HG02870 (cell line): ENCODE measurements around the gene CTPS2.
"Not testable (repeated sequence)": the region's sequence is repeated elsewhere in the genome, so short reads cannot be mapped to it uniquely, and the experiment has no call there.

Experiments used
- ATAC-seq: cut with Tn5 transposase; IDR thresholded peaks from one replicate; pipeline ENCODE4 v1.9.1; 2021; ENCODE audit warnings: mild to moderate bottlenecking, moderate library complexity; ENCODE audit not compliant: unreplicated experiment

The CTPS2 gene

GRCh38 chrX:16610121-16610621, 102.3 kb downstream of the CTPS2 start:
- ATAC-seq, result no peak

DNA sequence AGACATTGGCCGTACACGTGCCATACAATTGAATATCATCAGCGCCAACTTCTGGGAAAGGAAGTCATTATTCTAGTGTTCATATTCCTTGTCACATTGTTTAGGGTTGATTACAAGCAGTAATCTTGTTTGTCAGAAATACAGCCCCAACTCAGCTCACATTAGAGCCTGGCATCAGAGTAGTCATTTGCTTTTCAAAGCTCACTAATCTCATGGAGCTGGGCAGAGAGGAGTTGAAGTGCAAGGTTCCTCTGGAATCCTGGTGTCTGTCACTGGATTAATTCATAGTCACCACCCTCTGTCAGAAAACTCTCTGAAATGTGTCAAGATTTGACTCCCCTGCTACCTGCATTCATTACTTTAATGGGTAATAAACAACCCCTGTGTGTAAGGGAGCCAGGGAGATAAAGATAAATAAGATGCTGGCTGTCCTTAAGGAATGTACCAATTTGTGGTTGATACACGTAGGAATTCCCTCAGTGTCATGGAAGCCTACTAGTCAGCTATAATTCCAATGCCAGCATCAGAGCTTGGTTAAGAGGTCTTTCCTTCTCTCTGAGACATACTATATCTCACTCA, 106.2 kb downstream of the CTPS2 start:
- ATAC-seq, result no peak

GRCh38 chrX:16604337-16604736, 108.1 kb downstream of the CTPS2 start:
- ATAC-seq, result no peak

GRCh38 chrX:16603822-16604221, 108.6 kb downstream of the CTPS2 start:
- ATAC-seq, result no peak

GRCh38 chrX:16603235-16603634, 109.2 kb downstream of the CTPS2 start:
- not testable (repeated sequence) for ATAC-seq

- ATAC-seq, result no peak
Measured at GRCh38 chrX:16601885-16602284, 110.6 kb downstream of the CTPS2 start.

- ATAC-seq, result no peak
Measured at GRCh38 chrX:16594490-16594889, 118.0 kb downstream of the CTPS2 start.

DNA sequence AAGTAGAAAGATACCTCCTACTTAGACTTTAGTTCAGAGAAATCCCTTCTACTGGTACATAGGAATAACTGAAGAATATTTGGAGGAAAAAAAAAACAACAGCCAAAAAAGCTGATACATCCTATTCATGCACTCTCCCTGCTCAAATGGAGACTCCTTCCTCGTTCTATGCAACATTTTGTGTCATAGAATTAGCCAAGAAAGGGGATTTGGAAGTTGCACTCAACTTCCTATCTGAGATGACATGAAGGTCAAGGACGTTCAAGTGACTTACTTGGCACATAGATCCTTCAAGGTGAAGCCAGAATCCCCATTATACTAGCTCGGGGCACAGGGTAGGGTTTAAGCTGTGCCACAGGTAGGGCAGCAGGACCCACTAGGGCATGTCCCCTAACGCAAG, 118.7 kb downstream of the CTPS2 start:
- no peak for ATAC-seq

- ATAC-seq, result no peak
Measured at GRCh38 chrX:16592194-16592770, 120.2 kb downstream of the CTPS2 start.

DNA sequence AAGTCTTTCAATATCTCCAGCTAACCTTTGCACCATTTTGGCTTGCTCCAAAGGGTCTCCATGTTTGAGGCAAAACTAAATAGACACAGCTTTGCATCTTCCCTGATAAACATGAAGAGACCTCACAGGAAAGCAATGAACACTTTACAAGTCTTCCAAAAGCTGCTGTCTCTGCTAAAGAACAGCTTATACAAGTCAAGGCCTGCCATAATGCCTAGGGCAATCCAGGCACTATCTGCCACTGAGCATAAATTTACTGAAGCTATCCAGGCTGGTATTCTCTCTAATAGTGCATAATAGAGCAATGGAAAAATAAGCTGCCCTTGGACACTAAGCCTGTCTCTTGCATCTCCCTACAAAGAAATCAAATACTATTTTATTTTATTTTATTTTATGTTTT, 122.6 kb downstream of the CTPS2 start:
- no peak for ATAC-seq

- ATAC-seq, result no peak
Measured at GRCh38 chrX:16589211-16589610, 123.3 kb downstream of the CTPS2 start.

- no peak for ATAC-seq
Measured at GRCh38 chrX:16588266-16588665, 124.2 kb downstream of the CTPS2 start.

DNA sequence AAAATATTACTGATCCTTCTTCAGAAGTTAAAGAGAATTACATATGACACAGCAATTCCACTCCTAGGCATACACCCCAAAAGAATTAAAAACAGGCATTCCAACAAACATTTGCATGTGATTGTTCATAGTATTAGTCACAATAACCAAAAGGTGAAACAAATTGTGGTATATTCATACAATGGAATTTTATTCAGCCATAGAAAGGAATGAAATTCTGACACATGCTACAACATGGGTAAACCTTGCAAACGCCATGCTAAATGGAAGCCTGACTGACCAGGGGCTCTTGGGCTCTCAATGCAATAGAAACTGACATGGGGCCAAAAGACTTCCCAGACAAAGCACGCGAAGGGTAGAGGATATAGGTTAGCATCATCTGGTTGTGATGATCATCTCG, 124.6 kb downstream of the CTPS2 start:
- no peak for ATAC-seq

GRCh38 chrX:16586377-16587112, 125.9 kb downstream of the CTPS2 start:
- no peak for ATAC-seq

DNA sequence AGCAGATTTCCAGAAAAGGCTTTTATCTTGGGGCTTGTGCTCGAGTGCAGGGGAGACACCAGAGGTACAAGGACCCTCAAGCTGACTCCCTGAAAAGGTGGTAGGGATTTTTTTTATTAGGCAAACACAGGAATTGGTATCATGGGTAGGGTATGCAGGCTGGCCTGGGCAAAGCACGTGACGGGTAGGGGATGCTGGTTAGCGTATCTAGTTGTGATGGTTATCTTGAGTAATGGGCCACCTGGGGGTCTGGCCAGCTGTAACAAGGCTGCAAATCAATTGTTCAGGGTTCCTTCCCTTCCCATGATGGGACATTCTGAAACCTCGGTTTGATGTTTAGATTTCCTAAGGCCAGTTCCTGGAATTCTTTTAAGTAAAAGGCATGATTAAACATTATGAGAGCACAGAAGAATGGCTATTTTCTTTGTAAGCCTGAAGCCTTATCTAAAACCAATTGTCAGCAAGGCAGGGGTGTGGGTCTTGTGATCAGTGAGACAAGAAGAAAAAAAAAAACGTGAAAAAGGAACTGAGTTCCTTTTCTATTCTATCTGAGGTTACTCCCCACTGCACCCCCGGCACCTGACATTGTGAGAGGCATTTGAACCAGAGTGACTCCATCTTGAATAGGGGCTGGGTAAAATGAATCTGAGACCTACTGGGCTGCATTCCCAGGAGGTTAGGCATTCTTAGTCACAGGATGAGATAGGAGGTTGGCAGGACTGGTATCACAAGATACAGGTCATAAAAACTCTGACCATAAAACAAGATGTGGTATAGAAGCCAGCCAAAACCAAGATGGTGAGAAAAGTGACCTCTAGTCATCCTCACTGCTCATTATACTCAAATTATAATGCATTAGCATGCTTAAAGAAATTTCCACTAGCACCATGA, 126.7 kb downstream of the CTPS2 start:
- no peak for ATAC-seq

DNA sequence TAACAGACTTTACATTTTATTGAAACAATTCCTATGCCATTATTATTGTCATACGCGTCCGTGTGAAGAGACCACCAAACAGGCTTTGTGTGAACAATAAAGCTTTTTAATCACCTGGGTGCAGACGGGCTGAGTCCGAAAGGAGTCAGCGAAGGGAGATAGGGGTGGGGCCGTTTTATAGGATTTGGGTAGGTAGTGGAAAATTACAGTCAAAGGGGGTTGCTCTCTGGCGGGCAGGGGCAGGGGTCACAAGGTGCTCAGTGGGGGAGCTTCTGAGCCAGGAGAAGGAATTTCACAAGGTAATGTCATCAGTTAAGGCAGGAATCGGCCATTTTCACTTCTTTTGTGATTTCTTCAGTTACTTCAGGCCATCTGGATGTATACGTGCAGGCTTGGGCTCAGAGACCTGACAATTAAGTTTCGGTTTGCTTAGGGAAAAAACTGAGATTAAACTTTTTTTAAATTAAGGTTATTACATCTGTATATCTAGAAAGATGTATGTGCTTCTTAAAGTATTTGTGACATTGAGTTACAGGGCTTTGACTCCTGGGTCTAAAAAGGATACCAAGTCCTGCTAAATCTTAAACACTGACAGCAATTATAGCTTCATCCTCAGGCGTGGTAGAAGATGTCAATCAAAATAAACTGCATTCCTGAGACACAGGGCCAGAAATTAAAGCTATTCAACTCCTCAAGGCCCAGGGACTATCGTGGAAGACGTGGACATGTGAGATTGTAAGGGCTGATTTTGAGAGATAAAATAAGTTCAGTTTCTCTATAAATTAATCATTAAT, 132.3 kb downstream of the CTPS2 start:
- not testable (repeated sequence) for ATAC-seq

DNA sequence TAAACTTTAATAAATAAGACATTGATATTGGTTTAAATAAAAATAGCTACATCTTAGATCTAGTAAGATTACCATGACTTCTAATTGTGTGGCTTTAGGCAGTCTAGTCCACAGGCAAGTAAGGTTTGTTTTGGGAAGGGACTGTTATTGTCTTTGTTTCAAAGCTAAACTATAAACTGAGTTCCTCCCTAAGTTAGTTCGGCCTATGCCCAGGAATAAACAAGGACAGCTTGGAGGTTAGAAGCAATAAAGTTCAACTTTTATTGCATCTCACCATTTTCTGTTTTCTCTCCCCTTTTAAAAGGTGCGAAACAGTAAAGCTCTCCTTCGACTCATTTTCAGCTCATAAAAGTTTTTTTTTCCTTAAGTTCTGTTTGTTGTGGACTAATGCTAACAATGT, 133.0 kb downstream of the CTPS2 start:
- no peak for ATAC-seq

GRCh38 chrX:16578218-16578617, 134.3 kb downstream of the CTPS2 start:
- no peak for ATAC-seq

GRCh38 chrX:16577483-16578029, 134.9 kb downstream of the CTPS2 start:
- ATAC-seq, result no peak

- ATAC-seq, result not testable (repeated sequence)
Measured at GRCh38 chrX:16575388-16575787, 137.1 kb downstream of the CTPS2 start.
